GM18861 (cell line): ENCODE measurements around the gene ZDHHC12.

Experiments
- ATAC-seq: cut with Tn5 transposase; IDR thresholded peaks from one replicate; pipeline ENCODE4 v1.9.1; 2021; ENCODE audit not compliant: unreplicated experiment

Gene ZDHHC12

DNA sequence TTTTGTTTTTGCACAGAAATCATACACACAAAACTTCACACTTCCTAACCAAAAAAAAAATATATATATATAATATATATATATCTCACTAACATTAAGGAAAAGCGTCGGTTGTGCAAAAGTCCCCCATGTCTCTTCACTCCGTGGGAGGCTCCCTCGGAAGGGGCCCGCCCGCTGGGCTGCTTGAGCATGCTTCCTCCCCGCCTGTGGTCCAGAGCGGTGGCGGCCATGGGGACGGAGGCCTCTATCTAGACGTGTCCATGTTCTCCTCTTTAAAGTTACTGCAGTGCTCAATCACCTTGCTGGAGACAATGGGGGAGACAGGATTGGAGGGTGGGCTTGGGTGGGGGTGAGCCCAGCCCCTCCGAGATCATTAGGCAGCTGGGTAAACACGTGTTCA lies 7.2 kb upstream of the ZDHHC12 start:
- no peak for ATAC-seq

DNA sequence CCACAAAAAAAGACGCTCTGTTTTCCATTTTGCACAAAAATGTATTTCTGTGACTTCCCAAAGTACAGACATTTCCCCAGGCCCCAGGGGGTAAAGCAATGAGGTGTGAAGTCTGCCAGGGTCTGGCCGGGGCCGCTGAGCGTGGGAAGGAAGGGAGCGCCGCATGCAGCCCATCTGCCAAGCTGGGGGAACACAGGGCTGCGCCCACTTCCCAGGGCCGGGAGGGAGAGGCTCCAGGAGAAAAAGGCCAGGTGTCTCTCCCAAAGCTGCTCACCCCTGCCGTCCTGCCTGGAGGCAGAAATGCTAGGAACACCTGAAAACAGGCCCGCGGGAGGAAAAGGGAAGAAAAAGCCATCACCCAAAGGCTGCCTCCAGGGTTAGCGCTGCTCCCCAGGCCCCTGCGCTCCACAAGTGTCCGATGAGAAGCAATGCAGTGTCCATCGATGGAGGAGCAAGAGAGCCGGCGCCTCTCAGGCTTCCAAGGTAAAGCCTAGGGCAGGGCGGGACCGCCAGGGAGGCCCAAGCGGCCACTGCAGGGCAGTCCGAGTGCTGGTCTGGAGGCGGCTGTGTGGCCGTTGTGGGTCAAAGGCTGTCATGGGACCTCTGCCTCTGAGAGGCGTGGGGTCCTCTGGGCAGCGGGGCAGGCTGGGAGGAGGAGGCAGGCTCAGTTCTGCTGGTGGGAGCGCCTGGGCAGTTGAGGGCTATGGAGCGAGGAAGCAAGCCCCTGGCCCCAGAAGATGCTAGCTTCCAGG lies 6.0 kb upstream of the ZDHHC12 start:
- no peak for ATAC-seq

DNA sequence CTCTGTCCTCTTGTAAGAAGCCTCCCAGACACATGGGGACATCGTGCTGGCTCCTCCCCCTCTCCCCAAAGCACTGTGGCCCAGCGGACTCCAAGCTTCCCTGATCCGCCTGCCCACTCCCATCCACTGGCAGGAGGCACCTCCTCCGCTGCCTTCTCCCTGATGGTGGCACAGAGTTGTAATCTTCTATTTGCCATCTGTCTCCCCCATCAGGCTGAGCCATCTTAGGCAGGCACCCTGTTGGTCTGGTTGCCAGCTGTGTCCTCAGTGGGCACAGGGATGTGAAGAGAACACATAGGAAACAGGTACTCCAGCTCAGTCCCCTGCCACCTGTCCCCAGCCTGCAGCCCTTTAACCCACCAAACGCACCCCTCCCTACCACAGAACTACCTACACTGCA lies 5.4 kb upstream of the ZDHHC12 start:
- no peak for ATAC-seq

DNA sequence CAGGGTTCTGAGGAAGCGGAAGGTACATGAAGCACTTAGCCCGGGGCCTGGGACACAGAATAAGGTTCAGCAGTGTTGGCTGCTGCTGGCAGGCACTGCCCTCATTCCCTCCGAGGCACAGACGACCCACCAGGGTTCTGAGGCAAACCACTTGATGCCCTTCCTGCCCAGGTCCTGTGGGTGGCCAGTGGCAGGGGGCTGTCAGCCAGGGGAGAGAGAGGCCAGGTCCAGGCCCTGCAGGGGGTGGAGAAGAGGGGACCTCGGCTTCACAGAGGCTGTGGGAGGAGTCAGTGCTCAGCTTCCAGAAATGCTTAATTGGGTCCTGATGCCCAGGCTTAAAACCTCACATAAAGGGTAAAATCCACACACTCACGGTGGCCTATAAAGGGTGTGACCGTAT lies 4.4 kb upstream of the ZDHHC12 start:
- no peak for ATAC-seq

DNA sequence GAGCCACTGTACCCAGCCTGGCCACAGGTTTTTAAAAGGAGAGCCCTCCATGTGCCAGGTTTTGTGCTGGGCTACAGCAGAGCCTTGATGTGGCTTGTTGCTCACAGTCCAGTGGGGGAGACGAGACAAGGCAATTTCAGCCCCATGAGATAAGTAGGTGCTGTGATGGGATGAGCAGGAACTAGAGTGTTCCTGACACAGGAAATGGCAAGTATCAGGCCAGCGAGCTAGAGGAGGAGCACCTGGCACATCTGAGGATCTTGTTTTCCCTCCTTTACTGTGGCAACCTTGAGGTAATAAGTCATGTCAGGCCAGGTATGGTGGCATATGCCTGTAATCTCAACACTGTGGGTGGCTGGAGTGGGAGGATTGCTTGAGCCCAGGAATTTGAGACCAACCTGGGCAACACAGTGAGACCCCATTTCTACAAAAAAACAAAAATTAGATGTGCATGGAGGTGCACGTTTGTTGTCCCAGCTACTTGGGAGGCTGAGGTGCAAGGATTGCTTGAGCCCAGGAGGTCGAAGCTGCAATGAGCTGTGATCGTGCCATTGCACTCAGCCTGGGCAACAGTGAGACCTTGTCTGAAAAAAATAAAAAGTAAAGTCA lies 3.8 kb upstream of the ZDHHC12 start:
- no peak for ATAC-seq

DNA sequence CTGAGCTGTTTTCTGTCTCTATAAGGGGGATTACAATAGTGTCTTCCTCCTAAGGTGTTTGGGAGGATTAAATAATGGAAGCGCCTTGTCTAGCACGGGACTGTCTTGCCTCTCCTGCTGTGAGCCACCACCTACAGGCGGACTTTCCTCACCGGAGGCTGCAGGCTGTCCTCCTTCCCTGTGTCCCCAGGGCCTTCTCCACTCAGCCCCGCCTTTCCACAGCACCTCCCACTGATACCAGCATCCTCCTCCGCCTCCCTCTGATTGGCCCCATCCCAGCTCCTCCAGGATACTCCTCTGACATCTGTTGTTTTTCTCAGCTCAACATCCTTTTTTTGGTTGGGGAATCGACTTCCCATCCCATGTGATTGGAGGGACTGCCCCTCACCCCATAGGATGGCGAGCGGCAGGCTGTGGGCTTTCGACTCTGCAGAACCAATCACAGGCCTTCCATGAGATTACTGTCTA lies 851 bp upstream of the ZDHHC12 start:
- ATAC-seq: no peak

DNA sequence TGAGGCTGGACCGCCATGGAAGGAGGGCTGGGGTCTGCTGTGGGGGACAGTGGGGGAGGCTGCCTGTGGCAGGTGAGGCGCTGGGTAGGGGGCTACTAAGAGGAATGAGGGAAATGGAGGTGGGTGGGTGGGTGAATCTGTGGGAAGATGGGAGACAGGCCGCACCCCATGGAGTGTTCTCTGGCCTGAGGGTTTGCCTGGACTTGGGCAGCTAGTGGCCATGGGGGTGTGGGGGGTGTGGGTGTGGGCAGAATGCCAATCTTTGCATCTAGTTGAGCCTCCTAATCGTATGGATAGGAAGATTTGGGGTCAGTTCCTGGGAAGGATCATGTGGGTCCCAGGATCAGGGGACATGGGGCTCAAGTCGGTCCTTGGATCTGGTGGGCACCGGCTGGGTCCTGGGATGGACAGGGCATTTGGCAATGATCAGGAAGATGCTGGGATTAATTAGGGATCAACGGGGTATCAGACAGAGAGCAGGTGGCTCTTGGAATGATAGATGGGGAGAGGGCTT lies 518 bp downstream of the ZDHHC12 start:
- no peak for ATAC-seq

DNA sequence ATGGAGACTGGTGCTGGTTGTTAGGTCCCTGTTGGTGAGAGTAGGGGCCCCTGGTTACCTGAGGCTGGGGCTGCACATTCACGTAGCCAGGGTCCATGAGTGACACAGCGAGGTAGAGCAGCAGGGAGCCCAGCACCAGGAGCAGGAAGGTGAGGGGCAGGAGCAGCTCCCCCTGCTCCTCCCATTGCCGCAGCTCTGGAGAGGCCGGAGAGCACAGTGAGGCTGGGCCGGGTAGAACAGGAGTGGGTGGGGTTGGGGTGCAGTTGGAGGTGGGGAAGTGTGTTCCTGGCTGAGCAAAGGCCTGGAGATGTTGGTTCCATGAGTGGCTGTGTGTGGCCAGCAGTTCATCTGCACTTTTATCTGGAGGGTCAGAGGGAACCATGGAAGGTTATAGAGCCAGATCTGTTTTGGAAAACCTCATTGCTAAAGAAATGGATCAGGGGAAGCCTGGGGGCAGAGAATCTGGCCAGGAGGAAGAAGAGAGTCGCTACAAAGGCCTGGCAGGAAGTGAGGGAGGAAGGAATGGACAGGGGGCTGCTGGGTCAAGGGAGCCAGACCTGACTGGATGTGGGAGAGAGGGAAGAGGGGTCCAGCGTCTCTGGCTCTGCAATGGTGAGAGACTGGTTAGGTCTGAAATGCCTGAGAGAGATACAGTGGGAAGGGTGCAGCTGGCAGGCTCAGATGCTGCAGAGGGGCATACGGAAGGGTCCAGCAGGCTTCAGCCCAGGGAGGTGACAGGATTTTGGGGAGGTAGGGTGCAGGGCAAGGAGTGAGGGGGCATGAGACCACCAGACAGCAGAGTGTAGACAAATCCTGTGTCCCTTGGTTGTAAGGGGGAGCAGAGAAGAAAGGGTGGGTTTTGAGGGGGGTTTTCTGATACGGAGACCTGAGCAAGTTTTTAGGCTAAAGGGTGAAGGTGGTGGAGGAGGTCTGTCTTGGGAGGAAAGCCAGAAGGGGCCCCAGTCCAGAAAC lies 1.3 kb downstream of the ZDHHC12 start:
- ATAC-seq: no peak

DNA sequence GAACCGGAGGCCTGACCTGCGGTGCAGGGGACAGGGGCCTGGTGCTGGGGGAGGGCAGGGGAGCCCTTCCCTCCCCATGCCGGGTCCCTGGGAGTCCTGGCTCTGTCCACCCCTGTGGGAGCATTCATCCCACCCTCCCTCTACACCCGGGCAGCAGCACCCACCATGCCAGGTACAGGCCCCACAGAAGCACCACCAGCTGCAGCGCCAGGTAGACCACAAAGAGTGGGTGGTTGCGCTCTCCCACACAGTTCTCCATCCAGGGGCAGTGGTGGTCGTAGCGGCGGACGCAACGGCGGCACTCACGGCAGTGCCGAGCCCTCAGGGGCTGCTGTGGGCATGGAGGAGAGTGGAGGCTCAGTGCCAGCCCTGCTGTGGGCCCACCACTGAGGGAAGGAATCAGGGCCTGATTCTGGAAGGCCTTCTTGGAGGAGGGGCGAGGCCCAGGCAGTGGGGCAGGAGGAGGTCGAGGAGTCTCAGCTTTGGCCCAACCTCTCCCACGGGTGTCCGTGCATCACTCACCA lies 2.4 kb downstream of the ZDHHC12 start:
- ATAC-seq: no peak

DNA sequence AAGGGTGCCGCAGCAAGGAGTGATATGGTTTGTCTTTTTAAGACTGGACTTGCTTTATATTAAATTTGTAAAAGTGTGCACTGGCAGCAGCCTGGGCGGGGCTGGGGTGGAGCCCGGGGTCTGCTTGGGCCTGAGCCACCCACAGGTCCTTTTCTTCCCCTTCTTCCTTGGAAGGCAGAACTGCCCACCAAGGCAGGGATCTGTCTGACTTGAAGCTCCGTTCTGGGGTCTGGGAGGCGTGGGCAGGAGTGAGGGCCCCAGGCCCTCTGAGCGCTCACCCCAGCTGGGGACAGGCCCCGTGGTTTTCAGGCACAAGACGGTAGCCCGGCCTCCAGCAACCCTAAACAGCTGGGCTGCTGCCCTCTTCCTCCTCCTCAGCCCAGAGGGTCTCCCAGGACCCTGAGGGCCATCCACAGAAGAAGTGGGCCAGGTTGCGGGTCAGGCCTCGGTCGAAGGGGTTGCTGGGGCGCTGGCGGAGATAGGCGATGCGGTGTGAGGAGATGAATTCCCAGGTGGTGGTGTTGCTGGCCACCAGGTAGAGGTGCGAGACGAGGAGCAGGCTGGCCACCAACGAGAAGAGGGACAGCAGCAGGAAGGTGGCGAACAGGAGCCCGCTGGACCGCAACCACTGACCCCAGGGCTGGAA lies 3.0 kb downstream of the ZDHHC12 start:
- ATAC-seq: no peak

DNA sequence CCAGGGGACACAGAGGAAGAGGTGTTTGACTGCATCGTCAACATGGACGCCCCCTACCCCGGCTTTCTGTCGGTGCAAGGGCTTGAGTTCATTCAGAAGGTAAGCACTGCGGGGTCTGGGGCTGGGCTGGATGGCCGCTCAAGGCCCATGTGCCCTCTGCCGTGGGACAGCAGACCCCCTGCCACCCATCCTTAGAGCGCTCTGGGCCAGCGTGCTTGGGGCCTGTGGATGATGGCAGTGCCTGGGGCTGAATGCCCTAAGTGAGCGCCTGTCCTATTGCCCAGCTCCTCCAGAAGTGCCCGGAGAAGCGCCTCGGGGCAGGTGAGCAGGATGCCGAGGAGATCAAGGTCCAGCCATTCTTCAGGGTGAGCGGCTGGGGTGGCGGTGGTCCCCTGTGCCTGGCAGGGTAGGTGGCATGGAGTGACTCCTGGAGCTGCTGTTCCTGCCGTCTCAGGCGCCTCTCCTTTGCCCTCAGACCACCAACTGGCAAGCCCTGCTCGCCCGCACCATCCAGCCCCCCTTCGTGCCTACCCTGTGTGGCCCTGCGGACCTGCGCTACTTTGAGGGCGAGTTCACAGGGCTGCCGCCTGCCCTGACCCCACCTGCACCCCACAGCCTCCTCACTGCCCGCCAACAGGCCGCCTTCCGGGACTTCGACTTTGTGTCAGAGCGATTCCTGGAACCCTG lies 3.9 kb downstream of the ZDHHC12 start:
- no peak for ATAC-seq

DNA sequence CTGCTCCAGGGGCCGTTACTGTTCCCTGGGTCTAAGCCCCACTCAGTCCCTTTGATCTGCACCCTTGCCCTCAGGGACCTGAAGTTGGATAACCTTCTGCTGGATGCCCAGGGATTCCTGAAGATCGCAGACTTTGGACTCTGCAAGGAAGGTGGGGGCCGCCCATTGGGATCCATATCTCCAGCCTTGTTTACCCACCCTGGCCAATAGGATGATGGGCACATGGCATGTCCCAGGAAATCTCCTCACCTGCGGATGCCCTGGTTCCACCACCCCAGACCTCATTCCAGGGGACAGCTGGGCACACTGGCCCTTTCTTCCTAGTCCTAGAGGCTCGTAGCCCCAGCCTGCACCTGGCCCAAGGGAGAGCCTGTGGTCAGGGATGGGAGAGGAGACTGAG lies 5.5 kb downstream of the ZDHHC12 start:
- no peak for ATAC-seq

DNA sequence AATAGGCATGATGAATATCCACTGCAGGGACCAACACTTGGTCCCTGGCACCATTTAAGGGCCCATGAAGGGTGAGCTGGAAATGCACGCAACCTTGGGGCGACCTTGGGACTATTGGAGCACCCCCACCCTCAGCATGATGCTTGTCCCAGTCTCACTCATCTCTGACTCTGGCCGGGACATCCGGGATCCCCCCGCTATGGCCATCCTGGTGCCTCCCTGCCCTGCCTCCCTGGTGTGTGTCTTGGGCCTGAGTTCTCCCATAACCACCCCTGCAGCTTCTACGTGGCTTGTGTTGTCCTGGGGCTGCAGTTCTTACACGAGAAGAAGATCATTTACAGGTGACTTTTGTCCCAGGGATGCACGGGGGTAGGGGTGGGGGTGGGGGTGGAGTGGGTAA lies 5.9 kb downstream of the ZDHHC12 start:
- no peak for ATAC-seq

DNA sequence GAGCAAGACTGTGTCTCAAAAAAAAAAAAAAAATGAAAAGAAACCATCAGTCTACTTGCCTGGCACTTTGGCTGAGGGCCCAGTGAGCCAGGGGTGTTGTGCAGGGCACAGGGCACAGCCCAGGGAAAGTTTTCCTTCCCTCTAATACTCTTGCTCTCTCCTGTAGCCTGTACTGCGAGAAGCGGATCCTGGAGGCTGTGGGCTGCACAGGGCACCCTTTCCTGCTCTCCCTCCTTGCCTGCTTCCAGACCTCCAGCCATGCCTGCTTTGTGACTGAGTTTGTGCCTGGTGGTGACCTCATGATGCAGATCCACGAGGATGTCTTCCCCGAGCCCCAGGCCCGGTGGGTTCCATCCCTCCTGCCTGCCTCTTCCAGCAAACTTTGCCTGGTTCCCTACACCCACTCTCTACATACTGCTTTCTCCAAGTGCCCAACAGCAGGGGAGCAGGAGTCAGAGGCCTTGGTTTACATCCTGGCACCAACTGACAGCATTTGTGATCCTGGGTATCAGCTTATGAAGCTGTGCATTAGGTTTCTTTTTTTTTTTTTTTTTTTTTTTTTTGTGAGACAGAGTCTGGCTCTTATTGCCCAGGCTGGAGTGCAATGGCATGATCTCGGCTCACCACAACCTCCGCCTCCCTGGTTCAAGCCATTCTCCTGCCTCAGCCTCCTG lies 7.2 kb downstream of the ZDHHC12 start:
- ATAC-seq: no peak

DNA sequence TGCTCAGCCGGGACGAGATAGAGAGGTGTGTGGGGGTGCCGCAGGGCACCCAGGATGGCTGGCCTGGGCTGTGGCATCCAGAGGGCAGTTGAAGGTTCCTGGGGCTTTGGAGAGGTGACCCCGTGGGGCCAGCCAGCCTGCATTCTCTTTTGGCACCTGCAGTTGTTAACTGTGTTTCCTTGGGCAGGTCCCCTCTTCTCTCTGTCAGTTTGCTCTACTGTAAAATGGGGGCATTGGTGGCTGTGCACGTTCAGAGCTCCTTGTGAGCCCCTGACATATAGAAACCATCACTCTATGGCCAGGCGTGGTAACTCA lies 8.5 kb downstream of the ZDHHC12 start:
- no peak for ATAC-seq

DNA sequence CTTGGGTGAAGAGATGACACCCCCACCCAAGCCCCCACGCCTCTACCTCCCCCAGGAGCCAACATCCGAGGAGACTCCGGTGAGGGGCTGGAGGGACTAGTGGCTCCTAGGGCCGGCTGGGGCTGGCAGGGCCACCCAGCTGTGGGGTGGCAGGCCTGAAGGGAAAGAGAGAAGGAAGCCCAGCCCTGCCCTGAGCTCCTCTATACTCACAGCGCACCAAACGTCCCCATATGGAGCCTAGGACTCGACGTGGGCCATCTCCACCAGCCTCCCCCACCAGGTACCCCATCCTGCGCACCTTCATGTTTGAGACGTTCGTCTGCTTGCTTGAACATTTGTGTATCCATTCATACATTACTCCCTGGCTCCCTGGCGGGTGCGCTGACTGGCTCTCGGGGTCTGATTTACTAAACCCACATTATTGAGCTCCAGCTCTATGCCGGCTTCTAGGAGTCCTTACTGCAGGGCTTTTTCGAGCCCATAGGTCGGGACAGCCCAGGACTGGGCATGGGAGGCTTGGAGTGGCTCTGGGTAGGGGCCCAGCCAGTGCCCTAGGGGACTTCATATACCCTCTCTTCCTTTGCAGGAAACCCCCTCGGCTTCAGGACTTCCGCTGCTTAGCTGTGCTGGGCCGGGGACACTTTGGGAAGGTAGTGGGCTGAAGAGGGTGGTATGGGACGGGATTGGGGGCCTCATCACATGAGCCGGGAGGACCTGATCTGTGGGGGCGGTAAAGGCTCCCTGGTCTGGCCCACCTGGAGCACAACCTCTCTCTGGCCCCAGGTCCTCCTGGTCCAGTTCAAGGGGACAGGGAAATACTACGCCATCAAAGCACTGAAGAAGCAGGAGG lies 9.1 kb downstream of the ZDHHC12 start:
- no peak for ATAC-seq

DNA sequence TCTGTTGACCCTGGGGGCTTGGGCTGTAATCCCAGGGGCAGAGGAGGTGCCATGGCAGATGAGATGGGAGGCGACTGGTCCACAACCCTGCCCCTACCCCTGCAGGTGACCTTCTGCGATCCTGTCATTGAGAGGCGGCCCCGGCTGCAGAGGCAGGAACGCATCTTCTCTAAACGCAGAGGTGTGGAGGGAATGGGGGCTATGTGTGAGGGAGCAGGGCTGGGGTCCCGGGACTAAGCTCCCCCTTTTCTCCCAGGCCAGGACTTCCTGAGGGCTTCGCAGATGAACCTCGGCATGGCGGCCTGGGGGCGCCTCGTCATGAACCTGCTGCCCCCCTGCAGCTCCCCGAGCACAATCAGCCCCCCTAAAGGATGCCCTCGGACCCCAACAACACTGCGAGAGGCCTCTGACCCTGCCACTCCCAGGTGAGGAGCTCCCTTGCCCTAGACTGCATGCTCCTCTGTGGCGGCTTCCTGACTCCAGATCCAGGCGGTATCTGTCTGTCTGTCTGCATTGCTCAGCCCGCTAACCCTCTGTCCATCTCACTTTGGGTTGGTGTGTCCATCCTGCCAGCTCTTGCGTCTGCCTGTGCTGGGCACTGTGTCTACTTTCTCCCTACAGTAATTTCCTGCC lies 9.9 kb downstream of the ZDHHC12 start:
- no peak for ATAC-seq

DNA sequence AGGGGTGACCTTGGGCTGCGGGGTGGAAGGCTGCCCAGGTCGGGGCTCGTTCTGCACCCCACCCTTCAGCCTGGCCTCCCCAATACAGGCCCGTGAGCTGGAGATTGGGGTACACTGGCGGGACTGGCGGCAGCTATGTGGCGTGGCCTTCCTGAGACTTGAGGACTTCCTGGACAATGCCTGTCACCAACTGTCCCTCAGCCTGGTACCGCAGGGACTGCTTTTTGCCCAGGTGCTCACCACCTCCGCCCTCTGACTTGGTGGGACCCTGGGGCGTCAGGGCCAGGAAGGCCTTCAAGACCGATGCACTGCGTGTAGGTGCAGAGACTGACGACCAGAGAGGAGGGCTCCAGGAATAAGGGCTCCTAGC lies 10.5 kb downstream of the ZDHHC12 start:
- no peak for ATAC-seq
